ENCODE results near the gene B4GALT4.
"Not testable (repeated sequence)": the region's sequence is repeated elsewhere in the genome, so short reads cannot be mapped to it uniquely, and the experiment has no call there.

Gene B4GALT4, protein sequence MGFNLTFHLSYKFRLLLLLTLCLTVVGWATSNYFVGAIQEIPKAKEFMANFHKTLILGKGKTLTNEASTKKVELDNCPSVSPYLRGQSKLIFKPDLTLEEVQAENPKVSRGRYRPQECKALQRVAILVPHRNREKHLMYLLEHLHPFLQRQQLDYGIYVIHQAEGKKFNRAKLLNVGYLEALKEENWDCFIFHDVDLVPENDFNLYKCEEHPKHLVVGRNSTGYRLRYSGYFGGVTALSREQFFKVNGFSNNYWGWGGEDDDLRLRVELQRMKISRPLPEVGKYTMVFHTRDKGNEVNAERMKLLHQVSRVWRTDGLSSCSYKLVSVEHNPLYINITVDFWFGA

DNA sequence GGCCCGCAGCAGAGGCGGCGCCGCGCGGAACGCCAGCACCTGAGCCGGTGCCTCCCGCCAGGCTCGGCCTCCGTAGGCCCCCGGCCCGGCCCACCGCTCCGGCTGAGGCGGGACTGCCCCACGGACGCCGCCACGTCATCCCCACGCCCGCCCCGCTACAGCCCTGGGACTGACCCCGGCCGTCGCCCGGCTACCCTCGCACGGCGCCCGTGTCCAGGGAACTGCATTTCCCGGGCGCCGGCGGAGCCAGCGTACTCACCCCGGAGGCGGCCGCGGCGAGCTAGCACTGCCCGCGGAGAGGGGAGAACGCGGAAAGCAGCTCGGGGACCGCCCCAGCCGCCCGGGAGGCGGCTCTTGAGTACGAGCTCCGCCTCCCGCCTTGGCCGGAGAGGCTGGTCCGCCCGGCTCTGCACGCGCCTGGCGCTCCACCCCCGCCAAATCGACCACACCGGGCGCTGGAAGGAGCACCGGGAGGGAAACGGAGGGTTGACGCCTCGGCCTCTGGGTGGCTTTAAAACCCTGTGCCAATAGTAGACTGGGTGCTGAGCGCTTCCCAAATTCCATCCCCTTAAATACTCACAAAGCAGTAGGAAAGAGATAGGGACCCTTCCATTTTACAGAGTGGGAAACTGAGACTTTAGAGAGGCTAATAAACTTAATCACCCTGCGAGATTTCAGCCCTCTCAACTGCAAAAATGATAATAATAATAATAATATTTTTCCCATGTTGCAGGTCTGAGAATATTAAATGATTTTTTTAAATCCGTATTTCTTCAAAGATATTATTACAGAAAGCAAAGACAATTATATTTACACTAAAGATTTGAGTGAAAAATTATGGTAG is at the start of gene B4GALT4:
Gene B4GALT4 (minus strand): TSS at position 288 of the 844 bp plus-strand sequence. CDS start 10,779 bp downstream, outside the sequence.
- DNase-seq (ENCODE audit: low read depth in 2 of 2), result peak; percentile 59 to 70

DNA sequence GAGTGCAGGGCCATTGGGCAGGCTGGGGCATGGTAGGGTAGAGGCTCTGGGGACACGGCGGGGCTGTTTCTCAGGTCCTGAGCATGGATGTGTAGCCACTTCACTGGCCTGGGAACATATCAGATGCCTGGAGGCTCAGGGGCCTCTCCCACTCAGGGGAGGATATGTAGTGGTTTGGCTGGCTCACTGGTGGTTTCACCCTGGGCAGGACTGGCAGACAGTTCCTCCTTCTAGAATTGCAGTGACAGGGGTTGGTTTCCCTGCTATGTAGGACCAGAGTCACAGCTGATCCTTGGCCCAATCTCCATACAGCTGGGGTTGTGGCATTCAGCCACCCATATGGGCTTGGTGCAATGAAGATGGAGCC is 48.7 kb upstream of the B4GALT4 start:
- DNase-seq (ENCODE audit: low read depth in 2 of 2), result no peak

DNA sequence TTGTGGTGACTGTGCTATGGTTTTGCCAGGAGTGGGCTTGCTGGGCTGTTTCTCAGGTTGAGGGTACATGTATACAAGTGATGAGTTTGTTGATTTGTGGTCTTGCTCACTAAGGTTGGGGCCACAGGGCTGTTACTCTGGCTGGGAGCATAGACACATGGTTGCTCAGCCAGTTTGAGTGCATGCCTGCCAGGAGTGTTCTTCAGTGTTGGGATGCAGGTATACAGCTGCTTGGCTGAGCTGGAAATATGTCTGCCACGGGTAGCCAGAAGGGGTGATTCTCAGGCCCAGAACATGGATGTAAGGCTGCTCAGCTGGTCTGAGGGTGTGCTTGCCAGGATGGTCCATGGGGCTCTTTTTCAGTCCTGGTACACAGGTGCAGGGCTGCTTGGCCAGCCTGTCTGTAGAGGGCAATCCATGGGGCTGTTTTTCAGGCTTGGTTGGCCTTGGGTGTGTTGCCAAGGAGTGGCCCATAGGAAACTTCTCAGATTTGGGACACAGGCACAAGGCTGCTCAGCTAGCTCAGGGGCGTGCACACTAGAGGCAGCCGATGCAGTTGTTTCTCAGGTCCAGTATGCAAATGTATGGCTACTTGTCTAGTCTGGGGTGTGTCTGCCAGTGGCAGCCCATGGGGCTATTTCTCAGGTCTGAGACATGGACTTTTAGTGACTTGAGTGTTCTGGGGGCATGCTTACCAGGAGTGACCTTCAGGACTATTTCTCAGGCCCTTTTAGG is 48.2 kb upstream of the B4GALT4 start:
- no peak for DNase-seq (ENCODE audit: low read depth in 2 of 2)

DNA sequence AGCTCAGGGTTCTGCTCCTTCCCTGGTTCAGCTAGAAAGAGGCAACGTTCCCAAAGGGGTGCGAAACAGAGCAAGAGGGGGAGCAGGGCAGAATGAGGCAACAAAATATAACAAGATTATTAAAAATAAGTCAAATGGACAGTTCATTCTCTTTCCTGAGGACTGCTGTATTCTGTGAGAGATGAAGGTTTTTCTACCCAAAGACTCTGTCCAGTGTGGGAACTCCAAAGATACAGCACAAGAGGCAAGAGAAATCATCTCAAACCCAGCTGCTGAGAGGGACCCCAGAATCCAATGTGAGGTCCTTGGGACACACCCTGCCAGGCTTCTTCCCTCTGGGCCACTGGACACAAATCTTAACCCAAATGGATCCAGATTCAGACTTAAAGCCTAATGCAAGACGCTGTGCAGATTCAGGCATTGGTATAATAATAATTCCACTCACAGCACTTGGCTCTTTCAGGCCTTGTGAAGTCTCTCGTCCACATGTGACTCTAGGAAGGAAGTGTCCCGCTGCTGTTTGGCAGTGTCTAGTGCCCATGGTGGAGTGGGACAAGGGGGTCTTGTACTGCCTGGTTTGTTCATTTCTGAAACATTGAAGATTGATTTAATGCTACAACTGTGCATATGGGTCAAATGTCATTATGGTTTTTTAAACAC is 39.0 kb upstream of the B4GALT4 start:
- DNase-seq (ENCODE audit: low read depth in 2 of 2), result no peak

DNA sequence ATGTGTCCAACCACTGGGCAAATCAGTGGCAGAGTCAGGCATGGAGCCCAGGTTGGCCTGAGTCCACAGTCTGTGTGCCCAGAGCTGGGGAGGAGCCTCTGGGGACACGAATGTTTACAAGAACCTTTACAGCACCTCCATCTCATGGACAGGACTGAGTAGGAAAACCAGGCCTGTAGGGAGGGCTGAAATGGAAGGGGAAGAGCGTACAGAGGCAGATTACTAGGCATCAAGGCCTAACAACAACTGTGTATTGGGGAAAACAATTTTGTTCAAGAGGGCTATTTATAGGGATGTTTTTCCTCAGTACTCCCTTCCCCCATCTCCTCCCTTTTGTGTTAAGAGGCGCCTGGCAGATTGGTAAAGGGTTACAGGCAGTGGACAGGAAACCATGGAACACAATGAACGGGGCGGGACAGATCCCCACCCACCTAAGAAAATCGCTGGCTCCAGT is 38.5 kb upstream of the B4GALT4 start:
- DNase-seq (ENCODE audit: low read depth in 2 of 2), result no peak

DNA sequence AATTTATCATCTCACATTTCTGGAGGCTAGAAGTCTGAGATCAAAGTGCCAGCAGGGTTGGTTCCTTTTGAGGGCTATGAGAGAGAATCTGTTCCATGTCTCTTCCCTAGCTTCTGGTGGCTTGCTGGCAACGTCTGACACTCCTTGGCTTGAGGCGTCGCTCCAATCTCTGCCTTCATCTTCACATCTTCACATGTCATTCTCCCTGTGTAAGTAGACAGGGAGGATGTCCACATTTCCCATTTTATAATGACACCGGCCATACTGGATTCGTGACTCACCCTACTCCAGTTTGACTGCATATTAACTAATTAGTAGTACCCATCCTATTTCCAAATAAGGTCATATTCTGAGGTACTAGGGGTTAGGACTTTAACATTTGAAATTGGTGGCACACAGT is 36.0 kb upstream of the B4GALT4 start:
- DNase-seq (ENCODE audit: low read depth in 2 of 2), result no peak

DNA sequence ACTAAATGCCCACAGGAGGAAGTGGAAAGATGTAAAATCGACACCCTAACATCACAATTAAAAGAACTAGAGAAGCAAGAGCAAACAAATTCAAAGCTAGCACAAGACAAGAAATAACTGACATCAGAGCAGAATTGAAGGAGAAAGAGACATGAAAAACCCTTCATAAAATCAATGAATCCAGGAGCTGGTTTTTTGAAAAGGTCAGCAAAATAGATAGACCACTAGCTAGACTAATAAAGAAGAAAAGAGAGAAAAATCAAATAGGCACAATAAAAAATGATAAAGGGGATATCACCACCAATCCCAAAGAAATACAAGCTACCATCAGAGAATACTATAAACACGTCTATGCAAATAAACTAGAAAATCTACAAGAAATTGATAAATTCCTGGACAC is 29.5 kb upstream of the B4GALT4 start:
- DNase-seq (ENCODE audit: low read depth in 2 of 2), result not testable (repeated sequence)

DNA sequence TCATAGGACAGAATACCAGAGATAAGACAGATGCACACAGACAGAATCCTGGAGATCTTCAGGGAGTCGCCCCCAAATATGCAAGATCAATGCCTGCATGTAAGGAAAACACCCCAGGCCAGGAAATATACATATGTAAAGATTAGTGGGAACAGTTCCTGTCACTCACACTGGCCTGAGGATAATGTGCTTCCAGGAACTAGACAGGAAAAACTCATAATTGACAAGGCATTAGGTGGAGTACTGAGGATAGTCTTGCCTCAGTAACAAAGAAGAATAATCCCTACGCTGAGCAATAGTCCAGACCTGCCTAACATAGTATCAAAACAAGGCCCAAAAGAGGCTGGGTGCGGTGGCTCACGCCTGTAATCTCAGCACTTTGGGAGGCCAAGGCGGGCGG is 20.4 kb upstream of the B4GALT4 start:
- no peak for DNase-seq (ENCODE audit: low read depth in 2 of 2)

DNA sequence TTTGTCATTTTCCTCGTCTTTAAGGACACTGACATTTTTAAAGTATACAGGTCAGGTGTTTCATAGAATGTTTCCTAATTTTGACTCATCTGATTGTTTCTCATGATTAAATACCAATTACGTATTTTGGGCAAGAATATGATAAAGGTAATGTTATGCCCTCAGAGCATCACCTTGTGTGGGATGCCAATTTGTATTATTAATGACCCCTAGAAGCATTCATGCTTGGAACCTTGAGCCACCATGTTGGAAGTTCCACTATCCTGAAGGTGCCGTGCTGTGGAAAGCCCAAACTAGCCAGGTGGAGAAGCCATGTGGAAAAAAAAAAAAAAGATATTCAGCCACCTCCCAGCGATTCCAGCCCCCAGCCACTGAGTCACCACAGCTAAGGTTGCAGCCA is 19.1 kb upstream of the B4GALT4 start:
- DNase-seq (ENCODE audit: low read depth in 2 of 2), result no peak

DNA sequence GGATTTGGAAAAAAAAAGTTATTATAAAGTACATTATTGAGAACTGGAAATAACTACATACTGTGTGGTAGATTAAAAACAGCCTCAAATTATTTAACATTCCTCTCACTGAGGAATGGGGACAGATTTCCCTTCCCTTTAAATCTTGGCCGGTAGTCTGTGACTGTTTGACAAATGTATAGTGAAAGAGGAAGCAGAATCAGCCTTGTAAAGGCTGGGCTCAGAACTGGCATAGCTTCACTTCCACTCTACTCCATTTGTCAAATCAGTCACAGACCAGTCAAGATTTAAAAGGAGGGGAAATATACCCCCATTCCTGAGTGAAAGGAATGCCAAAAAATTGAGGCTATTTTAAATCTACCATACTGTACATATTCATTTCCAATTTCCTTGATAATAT is 18.2 kb upstream of the B4GALT4 start:
- no peak for DNase-seq (ENCODE audit: low read depth in 2 of 2)

DNA sequence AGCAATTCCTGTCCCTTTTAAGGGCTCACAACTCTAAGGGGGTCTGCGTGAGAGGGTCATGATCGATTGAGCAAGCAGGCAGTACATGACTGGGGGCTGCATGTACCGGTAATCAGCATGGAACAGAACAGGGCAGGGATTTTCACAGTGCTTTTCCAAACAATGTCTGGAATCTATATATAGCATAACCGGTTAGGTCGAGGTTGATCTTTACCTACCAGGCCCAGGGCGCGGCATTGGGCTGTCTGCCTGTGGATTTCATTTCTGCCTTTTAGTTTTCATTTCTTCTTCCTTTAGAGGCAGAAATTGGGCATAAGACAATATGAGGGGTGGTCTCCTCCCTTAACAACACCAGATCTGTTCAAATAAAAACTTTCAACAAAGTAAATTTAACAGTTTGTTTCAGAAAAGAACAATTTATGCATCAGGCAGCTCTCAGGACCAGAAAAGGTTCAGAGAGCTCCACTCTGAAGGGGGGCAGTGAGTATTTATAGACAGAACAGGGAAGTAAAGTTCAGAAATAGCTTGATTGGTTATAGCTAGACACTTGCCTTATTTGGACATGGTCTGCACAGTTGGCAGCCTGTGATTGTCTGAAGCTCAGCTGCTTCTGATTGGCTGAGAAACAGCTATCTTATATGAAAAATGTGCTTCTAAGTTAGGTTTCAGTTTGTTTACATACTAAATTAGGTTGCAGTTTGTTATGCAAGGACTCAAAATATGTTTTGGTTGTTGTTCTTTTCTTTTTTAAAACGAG is 17.2 kb upstream of the B4GALT4 start:
- no peak for DNase-seq (ENCODE audit: low read depth in 2 of 2)

DNA sequence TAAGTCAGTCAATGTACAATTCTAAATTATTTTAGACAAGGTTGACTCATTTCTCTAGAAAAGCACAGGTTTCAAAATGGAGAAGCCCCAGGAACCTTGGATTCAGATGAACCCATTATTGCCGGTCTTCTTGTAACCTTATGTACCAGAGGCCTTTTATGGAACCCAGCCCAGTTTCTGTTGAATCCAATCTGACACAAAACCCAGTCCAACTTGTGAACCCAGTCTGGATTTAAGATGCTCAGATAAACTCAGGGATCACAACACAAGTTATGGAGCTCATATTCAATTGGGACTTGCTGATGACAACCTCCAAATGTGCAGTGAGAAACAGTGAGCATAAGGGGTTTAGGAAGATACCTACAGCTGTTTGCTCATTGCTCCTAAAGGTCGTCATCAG is 16.4 kb upstream of the B4GALT4 start:
- no peak for DNase-seq (ENCODE audit: low read depth in 2 of 2)

DNA sequence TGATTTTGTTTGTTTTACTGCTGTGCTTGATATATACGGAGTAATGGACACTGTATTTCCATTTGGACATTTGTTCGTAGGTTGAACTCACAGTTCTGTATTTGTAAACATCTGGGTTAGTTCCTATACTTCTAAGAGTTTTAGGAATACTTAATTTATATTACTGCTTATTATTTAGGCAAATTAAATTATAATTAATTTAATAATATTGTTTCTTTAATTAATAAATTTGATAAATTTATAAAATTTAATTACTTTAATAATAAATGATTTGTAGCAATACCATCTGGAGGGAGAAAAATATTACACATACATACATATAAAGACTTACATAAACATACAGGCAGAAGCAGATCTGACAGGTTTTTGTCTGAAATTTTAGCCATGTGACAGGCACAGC is 14.5 kb upstream of the B4GALT4 start:
- no peak for DNase-seq (ENCODE audit: low read depth in 2 of 2)

DNA sequence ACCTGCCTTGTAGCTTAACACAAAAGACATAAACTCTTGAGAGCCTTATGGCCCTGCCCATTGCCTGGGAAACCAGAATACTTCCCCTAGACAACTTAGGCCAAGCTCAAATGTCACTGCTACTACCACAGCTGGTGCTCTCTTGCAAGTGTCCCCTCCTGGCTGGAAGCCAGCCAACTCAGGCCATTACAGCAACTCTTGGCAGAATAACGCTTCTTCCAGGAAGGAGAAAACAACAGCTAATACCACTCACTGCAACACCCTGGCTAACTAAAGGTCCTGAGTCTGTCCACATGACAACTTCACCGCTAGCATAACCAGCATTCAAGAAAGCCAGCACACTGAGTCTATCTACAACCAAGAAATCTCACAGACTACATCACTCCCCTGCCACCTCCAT is 5.1 kb upstream of the B4GALT4 start:
- no peak for DNase-seq (ENCODE audit: low read depth in 2 of 2)

DNA sequence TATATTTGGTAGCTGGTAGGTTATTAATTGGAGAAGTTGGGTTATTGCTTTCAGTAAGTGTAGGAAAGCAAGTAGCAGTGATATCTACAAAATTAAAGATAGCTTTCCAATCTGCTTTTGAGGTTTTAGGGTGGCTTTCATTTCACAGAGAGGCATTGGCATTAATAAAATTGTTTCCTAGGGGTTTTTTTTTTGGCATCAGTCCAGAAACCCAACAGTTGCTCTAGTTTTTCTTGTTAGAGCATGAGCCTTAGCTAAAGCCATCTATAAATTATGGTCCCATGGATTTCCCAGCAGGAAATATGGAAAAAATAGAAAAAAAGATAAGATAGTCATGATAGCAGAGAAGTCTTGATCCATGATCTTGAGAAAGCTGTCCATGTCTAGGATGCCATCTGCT is 3.0 kb upstream of the B4GALT4 start:
- DNase-seq (ENCODE audit: low read depth in 2 of 2), result no peak

DNA sequence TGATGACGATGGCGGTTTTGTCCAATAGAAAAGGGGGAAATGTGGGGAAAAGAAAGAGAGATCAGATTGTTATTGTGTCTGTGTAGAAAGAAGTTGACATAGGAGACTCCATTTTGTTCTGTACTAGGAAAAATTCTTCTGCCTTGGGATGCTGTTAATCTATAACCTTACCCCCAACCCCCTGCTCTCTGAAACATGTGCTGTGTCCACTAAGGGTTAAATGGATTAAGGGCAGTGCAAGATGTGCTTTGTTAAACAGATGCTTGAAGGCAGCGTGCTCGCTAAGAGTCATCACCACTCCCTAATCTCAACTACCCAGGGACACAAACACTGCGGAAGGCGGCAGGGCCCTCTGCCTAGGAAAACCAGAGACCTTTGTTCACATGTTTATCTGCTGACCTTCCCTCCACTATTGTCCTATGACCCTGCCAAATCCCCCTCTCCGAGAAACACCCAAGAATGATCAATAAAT is 2.4 kb upstream of the B4GALT4 start:
- DNase-seq (ENCODE audit: low read depth in 2 of 2), result not testable (repeated sequence)

DNA sequence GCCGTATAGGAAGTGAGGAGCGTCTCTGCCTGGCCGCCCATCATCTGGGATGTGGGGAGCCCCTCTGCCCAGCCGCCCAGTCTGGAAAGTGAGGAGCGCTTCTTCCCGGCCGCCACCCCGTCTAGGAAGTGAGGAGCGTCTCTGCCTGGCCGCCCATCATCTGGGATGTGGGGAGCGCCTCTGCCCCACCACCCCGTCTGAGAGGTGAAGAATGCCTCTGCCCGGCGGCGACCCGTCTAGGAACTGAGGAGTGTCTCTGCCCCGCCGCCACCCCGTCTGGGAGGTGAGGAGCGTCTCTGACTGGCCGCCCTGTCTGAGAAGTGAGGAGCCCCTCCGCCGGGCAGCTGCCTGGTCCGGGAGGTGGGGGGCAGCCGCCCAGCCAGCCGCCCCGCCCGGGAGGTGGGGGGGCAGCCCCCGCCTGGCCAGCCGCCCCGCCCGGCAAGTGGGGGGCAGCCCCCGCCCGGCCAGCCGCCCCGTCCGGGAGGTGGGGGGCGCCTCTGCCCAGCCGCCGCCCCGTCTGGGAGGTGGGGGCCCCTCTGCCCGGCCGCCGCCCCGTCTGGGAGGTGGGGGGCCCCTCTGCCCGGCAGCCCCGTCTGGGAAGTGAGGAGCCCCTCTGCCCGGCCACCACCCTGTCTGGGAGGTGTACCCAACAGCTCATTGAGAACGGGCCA is 1.8 kb upstream of the B4GALT4 start:
- not testable (repeated sequence) for DNase-seq (ENCODE audit: low read depth in 2 of 2)

DNA sequence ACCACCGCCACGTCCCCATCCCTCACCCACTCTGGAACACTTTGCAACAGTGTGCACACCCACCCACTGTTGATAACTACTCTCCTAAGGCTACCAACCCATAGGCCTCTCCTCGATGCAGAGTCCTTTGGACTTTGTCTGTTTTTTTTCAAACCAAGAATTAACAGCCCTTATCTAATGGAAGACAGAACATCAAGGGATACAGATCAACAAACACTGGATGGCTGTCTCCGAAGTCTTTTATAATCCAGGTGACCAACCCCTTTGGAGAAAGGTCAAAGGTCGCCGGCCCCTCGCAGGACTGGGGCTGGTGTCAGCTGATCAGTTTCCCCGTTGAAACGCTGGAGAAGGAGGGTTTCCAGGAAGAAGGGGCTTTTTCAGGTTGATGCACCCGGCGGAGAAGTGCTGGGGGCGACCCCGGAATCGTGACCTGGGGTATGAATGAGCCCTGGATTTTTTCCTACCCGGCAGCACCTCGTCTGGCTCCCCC is 532 bp downstream of the B4GALT4 start:
- DNase-seq (ENCODE audit: low read depth in 2 of 2), result peak in 1 of 2 donors; percentile 25

DNA sequence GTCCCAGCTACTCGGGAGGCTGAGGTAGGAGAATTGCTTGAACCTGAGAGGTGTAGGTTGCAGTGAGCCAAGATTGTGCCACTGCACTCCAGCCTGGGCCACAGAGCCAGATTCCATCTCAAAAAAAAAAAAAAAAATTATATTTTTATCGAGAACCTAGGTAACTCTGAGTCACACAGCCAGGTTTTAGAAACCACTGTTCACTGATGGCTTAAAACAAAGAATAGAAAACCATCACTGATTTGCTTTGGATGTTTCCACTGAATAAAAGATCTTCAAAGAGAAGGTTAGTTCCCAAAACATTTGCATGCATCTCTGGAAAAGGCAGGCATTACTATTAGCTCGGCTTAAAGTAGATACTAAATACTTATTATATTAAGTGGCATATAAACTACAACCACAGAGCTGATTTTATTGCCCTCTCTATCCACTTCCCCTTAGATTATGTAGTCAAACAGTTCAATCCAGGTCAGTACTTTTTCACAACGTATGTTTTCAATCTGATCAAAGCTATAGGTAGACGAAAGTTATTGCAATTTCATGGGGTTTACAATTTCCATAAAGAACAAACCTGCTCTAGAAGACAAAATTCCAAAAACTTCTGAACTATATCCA is 1.4 kb downstream of the B4GALT4 start:
- DNase-seq (ENCODE audit: low read depth in 2 of 2), result no peak

DNA sequence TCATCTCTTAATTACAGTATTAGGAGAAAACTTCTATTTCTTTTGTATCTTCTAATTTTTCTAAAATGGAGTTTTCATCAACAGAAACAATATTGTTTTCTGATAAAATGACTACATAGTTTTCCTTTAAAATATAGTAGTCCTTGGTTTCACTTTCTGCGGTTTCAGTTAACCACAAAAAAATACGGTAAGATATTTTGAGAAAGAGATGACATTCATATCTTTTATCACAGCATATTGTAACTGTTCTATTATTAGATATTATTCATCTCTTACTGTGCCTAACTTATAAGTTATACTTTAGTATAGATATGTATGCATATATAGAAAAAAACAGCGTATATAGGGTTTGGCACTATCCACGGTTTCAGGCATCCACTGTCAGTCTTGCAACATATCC is 2.3 kb downstream of the B4GALT4 start:
- no peak for DNase-seq (ENCODE audit: low read depth in 2 of 2)
